ENCODE data around the gene NMNAT3.

DNA sequence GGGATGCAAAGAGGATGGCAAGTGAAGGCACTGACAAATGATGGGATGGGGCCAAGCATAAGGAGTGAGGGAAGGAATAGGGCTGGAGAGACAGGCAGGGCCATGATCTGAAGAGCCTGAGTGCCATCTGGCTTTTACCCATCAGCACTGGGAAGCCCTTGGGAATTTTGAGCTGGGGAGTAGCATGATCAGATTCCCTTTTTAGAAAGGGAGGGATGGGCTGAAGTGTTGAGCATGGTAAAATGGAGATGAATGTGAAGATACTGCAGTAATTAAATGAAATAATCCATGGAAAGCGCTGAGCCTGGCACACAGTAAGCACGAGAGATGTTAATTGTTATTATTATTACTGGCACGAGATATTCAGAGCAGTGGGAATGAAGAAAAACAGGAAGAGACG lies 148.1 kb downstream of the NMNAT3 start:
- TF ChIP-seq, protein P1, sequence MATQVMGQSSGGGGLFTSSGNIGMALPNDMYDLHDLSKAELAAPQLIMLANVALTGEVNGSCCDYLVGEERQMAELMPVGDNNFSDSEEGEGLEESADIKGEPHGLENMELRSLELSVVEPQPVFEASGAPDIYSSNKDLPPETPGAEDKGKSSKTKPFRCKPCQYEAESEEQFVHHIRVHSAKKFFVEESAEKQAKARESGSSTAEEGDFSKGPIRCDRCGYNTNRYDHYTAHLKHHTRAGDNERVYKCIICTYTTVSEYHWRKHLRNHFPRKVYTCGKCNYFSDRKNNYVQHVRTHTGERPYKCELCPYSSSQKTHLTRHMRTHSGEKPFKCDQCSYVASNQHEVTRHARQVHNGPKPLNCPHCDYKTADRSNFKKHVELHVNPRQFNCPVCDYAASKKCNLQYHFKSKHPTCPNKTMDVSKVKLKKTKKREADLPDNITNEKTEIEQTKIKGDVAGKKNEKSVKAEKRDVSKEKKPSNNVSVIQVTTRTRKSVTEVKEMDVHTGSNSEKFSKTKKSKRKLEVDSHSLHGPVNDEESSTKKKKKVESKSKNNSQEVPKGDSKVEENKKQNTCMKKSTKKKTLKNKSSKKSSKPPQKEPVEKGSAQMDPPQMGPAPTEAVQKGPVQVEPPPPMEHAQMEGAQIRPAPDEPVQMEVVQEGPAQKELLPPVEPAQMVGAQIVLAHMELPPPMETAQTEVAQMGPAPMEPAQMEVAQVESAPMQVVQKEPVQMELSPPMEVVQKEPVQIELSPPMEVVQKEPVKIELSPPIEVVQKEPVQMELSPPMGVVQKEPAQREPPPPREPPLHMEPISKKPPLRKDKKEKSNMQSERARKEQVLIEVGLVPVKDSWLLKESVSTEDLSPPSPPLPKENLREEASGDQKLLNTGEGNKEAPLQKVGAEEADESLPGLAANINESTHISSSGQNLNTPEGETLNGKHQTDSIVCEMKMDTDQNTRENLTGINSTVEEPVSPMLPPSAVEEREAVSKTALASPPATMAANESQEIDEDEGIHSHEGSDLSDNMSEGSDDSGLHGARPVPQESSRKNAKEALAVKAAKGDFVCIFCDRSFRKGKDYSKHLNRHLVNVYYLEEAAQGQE (IDR thresholded peaks at IDR 0.05) = no peak
- TF ChIP-seq, protein P2, sequence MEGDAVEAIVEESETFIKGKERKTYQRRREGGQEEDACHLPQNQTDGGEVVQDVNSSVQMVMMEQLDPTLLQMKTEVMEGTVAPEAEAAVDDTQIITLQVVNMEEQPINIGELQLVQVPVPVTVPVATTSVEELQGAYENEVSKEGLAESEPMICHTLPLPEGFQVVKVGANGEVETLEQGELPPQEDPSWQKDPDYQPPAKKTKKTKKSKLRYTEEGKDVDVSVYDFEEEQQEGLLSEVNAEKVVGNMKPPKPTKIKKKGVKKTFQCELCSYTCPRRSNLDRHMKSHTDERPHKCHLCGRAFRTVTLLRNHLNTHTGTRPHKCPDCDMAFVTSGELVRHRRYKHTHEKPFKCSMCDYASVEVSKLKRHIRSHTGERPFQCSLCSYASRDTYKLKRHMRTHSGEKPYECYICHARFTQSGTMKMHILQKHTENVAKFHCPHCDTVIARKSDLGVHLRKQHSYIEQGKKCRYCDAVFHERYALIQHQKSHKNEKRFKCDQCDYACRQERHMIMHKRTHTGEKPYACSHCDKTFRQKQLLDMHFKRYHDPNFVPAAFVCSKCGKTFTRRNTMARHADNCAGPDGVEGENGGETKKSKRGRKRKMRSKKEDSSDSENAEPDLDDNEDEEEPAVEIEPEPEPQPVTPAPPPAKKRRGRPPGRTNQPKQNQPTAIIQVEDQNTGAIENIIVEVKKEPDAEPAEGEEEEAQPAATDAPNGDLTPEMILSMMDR (IDR thresholded peaks at IDR 0.05; ENCODE audit: low read depth, low read length, missing input control) = no peak
- TF ChIP-seq TAF1 (conservative IDR thresholded peaks at IDR 0.05) (no peak), RAD21 (IDR thresholded peaks at IDR 0.05) (no peak), YY1 (IDR thresholded peaks at IDR 0.05) (no peak)
- TF ChIP-seq, protein P3, sequence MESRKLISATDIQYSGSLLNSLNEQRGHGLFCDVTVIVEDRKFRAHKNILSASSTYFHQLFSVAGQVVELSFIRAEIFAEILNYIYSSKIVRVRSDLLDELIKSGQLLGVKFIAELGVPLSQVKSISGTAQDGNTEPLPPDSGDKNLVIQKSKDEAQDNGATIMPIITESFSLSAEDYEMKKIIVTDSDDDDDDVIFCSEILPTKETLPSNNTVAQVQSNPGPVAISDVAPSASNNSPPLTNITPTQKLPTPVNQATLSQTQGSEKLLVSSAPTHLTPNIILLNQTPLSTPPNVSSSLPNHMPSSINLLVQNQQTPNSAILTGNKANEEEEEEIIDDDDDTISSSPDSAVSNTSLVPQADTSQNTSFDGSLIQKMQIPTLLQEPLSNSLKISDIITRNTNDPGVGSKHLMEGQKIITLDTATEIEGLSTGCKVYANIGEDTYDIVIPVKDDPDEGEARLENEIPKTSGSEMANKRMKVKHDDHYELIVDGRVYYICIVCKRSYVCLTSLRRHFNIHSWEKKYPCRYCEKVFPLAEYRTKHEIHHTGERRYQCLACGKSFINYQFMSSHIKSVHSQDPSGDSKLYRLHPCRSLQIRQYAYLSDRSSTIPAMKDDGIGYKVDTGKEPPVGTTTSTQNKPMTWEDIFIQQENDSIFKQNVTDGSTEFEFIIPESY (IDR thresholded peaks at IDR 0.05) = no peak
